B cell (primary cell): Measurements from ENCODE around the gene AKT3. TPM values are rescaled to one million over a fixed set of nuclear protein-coding genes. Genes with fewer than 3 reads are reported as not detected.

ENCODE experiments used
- ATAC-seq: fragments of 200-7000 bp; cut with Tn5 transposase; one replicate; pipeline ENCODE4 v1.10.0; 2021; ENCODE audit warnings: low read depth, mild to moderate bottlenecking, moderate number of reproducible peaks, moderate library complexity
- CTCF ChIA-PET: fragments of 350-600 bp; sonication (Branson Sonifier 250); formaldehyde crosslinking; loops from one replicate; lab custom pipeline; 2021; ENCODE audit warnings: antibody characterized with exemption, inconsistent platforms; lab: Charles Lee
- POLR2A ChIA-PET: fragments of 350-600 bp; sonication (Branson Sonifier 250); formaldehyde crosslinking; loops from one replicate; lab custom pipeline; 2021; ENCODE audit warnings: antibody characterized with exemption; lab: Charles Lee
- DNase-seq: peaks from one replicate; pipeline ENCODE4 v3.0.0; 2013
- H2AFZ ChIP-seq: 2 replicates; pipeline ENCODE4 v1.6.1; 2012; ENCODE audit warnings: mild to moderate bottlenecking, low read depth, low read length; ENCODE audit not compliant: insufficient read depth, poor library complexity, severe bottlenecking
- H3K27ac ChIP-seq, 2 donors: 1 replicate in 1 of 2; 2 replicates in 1 of 2; pipeline ENCODE4 v1.5.1; 2012 to 2013; ENCODE audit warnings: low read length in 2 of 2, mild to moderate bottlenecking in 2 of 2, moderate library complexity in 1 of 2
- H3K27me3 ChIP-seq, 4 experiments: fragments of 200-600 bp in 1 of 4; sonication (generic) in 1 of 4; replicated peaks in 1 of 4; 1 replicate in 2 of 4; 2 replicates in 2 of 4; pipeline versions ENCODE4 v1.6.1 to v1.7.0; 2013 to 2016; ENCODE audit warnings: low read length in 3 of 4, mild to moderate bottlenecking in 2 of 4, mixed read lengths in 1 of 4, moderate library complexity in 1 of 4; ENCODE audit not compliant: insufficient read depth in 4 of 4, control insufficient read depth in 3 of 4; ENCODE audit errors: control extremely low read depth in 1 of 4
- H3K36me3 ChIP-seq, 2 experiments: replicated peaks in 1 of 2; 1 replicate in 1 of 2; 2 replicates in 1 of 2; pipeline versions ENCODE4 v1.6.1 to v1.7.1; 2013; ENCODE audit warnings: low read length in 1 of 2; ENCODE audit not compliant: insufficient read depth in 2 of 2, control insufficient read depth in 1 of 2; ENCODE audit errors: control extremely low read depth in 1 of 2, extremely low read depth in 1 of 2
- H3K4me1 ChIP-seq, 2 donors: fragments of 200-600 bp in 1 of 2; sonication (generic) in 1 of 2; 1 replicate in 1 of 2; 2 replicates in 1 of 2; pipeline versions ENCODE4 v1.5.1 to v1.6.1; 2013 to 2017; ENCODE audit warnings: low read length in 2 of 2; ENCODE audit not compliant: control insufficient read depth in 2 of 2, insufficient read depth in 2 of 2
- H3K4me2 ChIP-seq: replicated peaks from 2 replicates; pipeline ENCODE3; 2012; ENCODE audit warnings: mild to moderate bottlenecking, low read depth, low read length; ENCODE audit not compliant: poor library complexity, severe bottlenecking
- H3K4me3 ChIP-seq, 5 experiments: fragments of 200-600 bp in 1 of 5; sonication (generic) in 1 of 5; 1 replicate in 3 of 5; 2 replicates in 2 of 5; pipeline versions ENCODE4 v1.5.1 to v1.7.0; 2011 to 2016; ENCODE audit warnings: low read length in 4 of 5, mild to moderate bottlenecking in 4 of 5, low read depth in 2 of 5, control low read depth in 1 of 5, moderate library complexity in 1 of 5; ENCODE audit not compliant: insufficient read depth in 1 of 5; ENCODE audit errors: control extremely low read depth in 1 of 5, extremely low read depth in 1 of 5
- H3K79me2 ChIP-seq: fragments of 200-600 bp; sonication (generic); one replicate; pipeline ENCODE4 v1.6.0; 2016; ENCODE audit warnings: low read length; ENCODE audit not compliant: control insufficient read depth, insufficient read depth
- H3K9ac ChIP-seq: fragments of 200-600 bp; sonication (generic); 2 replicates; pipeline ENCODE4 v1.6.1; 2017; ENCODE audit warnings: mild to moderate bottlenecking, low read length, moderate library complexity
- H3K9me3 ChIP-seq, 3 donors: one replicate each; pipeline versions ENCODE4 v1.6.1 to v1.7.1; 2013; ENCODE audit warnings: low read length in 2 of 3; ENCODE audit not compliant: control insufficient read depth in 2 of 3, insufficient read depth in 1 of 3; ENCODE audit errors: control extremely low read depth in 1 of 3
- H4K20me1 ChIP-seq: 2 replicates; pipeline ENCODE4 v1.6.0; 2012; ENCODE audit warnings: mild to moderate bottlenecking, low read length; ENCODE audit not compliant: insufficient read depth, control insufficient read depth, poor library complexity, severe bottlenecking
- H3K27ac Mint-ChIP-seq: one replicate; pipeline ENCODE4 v1.8.0; 2021; ENCODE audit warnings: mixed read lengths
- H3K27me3 Mint-ChIP-seq: one replicate; pipeline ENCODE4 v1.8.0; 2021; ENCODE audit warnings: mixed read lengths
- H3K4me1 Mint-ChIP-seq: one replicate; pipeline ENCODE4 v1.8.0; 2021; ENCODE audit warnings: mixed read lengths
- H3K4me3 Mint-ChIP-seq: one replicate; pipeline ENCODE4 v1.8.0; 2021; ENCODE audit warnings: mixed read lengths
- H3K9me3 Mint-ChIP-seq: one replicate; pipeline ENCODE4 v1.8.0; 2022; ENCODE audit warnings: mixed read lengths; ENCODE audit not compliant: insufficient read depth
- EZH2 ChIP-seq: IDR thresholded peaks from 2 replicates; pipeline ENCODE4 v1.6.1; 2012; ENCODE audit warnings: borderline replicate concordance, low read depth, mild to moderate bottlenecking, moderate library complexity, low read length; ENCODE audit not compliant: insufficient read depth, poor library complexity, severe bottlenecking
- intact Hi-C: fragments of 100-400 bp; cut with micrococcal nuclease; formaldehyde crosslinking; loops from one replicate; pipeline ENCODE4 v1.10.0; 2022
- polyA plus RNA-seq: library from polyadenylated mRNA; depleted of rRNA; stranded (reverse); fragments of >200 nt; gene quantifications from 2 replicates; pipeline ENCODE4 v1.2.3, GENCODE V29; 2012
- total RNA-seq, 2 donors: library from RNA; stranded (reverse); fragments of 120-200 nt in 1 of 2; gene quantifications; 1 replicate in 1 of 2; 2 replicates in 1 of 2; pipeline versions ENCODE4 v1.2.3 to v1.2.4, GENCODE V29; 2013 to 2022
- TF ChIP-seq, protein P1 (sequence below): fragments of 200-600 bp; IDR thresholded peaks from one replicate; pipeline ENCODE4 v1.8.0; 2022; ENCODE audit warnings: antibody characterized with exemption, mild to moderate bottlenecking

The AKT3 gene
- total and polyA plus RNA-seq, 2 donors (not counting 1 experiment from before 2014, with no cell fraction given) = 4.4 to 148 TPM

DNA sequence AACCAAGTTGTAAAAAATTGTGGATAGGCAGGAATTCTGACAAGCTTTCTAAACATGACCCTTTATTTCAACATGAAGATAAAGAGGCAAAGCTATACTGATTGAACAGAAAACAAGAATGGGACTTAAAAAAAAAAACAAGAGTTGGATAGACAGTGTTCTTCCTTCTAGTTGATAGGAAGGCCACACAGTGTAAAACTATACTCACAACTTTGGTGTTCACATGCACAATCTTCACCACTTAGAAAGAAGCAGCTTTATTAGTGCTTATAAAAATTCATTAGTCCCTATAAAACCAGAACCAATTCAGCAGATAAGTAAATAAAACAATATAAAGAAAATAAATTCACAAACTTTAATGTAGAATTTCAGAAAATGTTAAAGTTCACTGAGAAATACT lies 101.8 kb downstream of the AKT3 start:
- Histone ChIP-seq H3K4me1 (no peaks in the 10 kb centered on the region), H3K36me3 (peaks cover 0 to 3% of the 10 kb centered on the region in 2 experiments), H3K27me3 (no peaks in the 10 kb centered on the region), H2AFZ (no peak overlapping the region), H3K4me3 (no peak overlapping the region), H3K9ac (no peak overlapping the region), H4K20me1 (no peaks in the 10 kb centered on the region), H3K9me3 (no peaks in the 10 kb centered on the region), H3K4me2 (no peak overlapping the region), H3K27ac (no peak overlapping the region), H3K79me2 (no peaks in the 10 kb centered on the region)
- CTCF ChIA-PET = interaction anchor here (0.8 to 4.8 kb wide), 10 partner anchors 8 to 551 kb away, joined by 3 to 43 read pairs (median 4); no protein-coding TSS in a partner anchor
- POLR2A ChIA-PET = no interaction called here
- no peak for ATAC-seq
- Mint-ChIP-seq H3K9me3 (no peaks in the 10 kb centered on the region), H3K27ac (no peak overlapping the region), H3K4me3 (no peak overlapping the region), H3K27me3 (no peaks in the 10 kb centered on the region), H3K4me1 (peaks cover 1% of the 10 kb centered on the region)
- TF ChIP-seq, protein P1, sequence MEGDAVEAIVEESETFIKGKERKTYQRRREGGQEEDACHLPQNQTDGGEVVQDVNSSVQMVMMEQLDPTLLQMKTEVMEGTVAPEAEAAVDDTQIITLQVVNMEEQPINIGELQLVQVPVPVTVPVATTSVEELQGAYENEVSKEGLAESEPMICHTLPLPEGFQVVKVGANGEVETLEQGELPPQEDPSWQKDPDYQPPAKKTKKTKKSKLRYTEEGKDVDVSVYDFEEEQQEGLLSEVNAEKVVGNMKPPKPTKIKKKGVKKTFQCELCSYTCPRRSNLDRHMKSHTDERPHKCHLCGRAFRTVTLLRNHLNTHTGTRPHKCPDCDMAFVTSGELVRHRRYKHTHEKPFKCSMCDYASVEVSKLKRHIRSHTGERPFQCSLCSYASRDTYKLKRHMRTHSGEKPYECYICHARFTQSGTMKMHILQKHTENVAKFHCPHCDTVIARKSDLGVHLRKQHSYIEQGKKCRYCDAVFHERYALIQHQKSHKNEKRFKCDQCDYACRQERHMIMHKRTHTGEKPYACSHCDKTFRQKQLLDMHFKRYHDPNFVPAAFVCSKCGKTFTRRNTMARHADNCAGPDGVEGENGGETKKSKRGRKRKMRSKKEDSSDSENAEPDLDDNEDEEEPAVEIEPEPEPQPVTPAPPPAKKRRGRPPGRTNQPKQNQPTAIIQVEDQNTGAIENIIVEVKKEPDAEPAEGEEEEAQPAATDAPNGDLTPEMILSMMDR = no peak
- TF ChIP-seq EZH2 = no peak
- no peak for DNase-seq
- intact Hi-C loops = loop anchor here (1.0 kb wide), 4 partner anchors 21 to 525 kb away; no protein-coding TSS in a partner anchor

DNA sequence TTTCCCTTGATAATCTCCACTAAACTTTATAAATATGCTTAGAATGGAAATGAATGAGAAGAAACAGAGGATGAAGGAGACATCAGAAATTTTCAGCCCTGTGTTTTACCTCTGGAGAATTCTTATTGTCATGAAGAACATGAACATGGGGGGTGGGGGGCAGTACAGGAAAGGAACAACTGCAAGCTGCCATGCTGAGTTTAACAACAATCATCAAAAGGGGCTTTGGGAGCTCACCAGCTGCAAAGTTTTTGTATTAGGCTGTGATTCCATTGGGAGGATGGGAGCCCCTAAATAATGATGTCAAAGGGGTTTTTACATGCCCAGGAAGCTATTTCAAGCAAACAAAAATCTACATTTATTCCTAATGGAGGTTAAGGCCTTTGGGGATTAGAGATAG lies 103.3 kb downstream of the AKT3 start:
- no peak overlapping the region for H3K27ac Mint-ChIP-seq
- no peak overlapping the region for H3K4me3 ChIP-seq
- H4K20me1 ChIP-seq = no peaks in the 10 kb centered on the region
- DNase-seq = no peak
- no peak overlapping the region for H3K4me3 Mint-ChIP-seq
- intact Hi-C loops = no loop called here
- H3K4me2 ChIP-seq = no peak overlapping the region
- H3K79me2 ChIP-seq = no peaks in the 10 kb centered on the region
- H3K27me3 ChIP-seq = no peaks in the 10 kb centered on the region
- H3K27ac ChIP-seq = no peak overlapping the region
- CTCF ChIA-PET = interaction anchor here (1.0 kb wide), 1 partner anchor 403 kb away, joined by 3 read pairs; no protein-coding TSS in a partner anchor
- POLR2A ChIA-PET = no interaction called here
- TF ChIP-seq EZH2 = no peak
- TF ChIP-seq, protein P1 = no peak
- no peaks in the 10 kb centered on the region for H3K4me1 ChIP-seq
- ATAC-seq = no peak
- H3K9ac ChIP-seq = no peak overlapping the region
- no peaks in the 10 kb centered on the region for H3K9me3 Mint-ChIP-seq
- no peaks in the 10 kb centered on the region for H3K9me3 ChIP-seq
- no peaks in the 10 kb centered on the region for H3K27me3 Mint-ChIP-seq
- H3K36me3 ChIP-seq = peaks cover 0 to 3% of the 10 kb centered on the region in 2 experiments
- no peak overlapping the region for H2AFZ ChIP-seq
- H3K4me1 Mint-ChIP-seq = peaks cover 1% of the 10 kb centered on the region
